Measurements from ENCODE around the gene CACNA2D3.
A peak's percentile ranks its signal among the peaks of the same experiment; 100 is the strongest.
"Not testable (repeated sequence)": the region's sequence is repeated elsewhere in the genome, so short reads cannot be mapped to it uniquely, and the experiment has no call there.

The CACNA2D3 gene

GRCh38 chr3:55105647-55106046 is 983.3 kb downstream of the CACNA2D3 start:
- DNase-seq (ENCODE audit: low read depth) = no peak
- H3K4me3 ChIP-seq (ENCODE audit: control insufficient read depth, low read depth, low read length) = no peak overlapping the region
- no peak for TF ChIP-seq CTCF (IDR thresholded peaks at IDR 0.05; ENCODE audit: control insufficient read depth, insufficient read depth, low read depth, low read length, missing control alignments)

DNA sequence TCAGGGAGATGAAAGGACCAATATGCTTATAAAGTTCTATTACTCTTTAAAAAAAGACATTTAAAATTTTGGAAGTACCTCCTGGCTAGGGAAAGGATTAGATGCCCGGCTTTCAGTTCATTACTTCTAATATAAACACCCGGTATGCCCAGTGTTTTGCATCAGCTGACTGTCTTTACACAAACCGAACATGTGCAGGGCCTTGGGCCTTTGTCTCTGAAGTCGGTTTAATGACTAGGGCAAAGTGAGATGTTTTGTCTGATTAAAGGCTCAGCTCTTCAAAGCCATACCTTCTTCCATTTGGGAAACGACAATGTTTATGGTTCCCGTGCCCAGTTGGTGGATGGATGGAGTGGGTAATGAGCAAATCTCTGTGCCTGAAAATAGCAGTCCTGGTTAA is 984.8 kb downstream of the CACNA2D3 start:
- no peak for DNase-seq (ENCODE audit: low read depth)
- TF ChIP-seq CTCF (IDR thresholded peaks at IDR 0.05; ENCODE audit: control insufficient read depth, insufficient read depth, low read depth, low read length, missing control alignments) = no peak

GRCh38 chr3:55111906-55112305 is 989.6 kb downstream of the CACNA2D3 start:
- DNase-seq (ENCODE audit: low read depth) = peak; percentile 11
- not testable (repeated sequence) for H3K4me3 ChIP-seq (ENCODE audit: control insufficient read depth, low read depth, low read length)

More for the DNA sequence above, 984.8 kb downstream of the CACNA2D3 start:
- no peak overlapping the region for H3K4me3 ChIP-seq (ENCODE audit: control insufficient read depth, low read depth, low read length)

- no peak for DNase-seq (ENCODE audit: low read depth)
- no peak overlapping the region for H3K4me3 ChIP-seq (ENCODE audit: control insufficient read depth, low read depth, low read length)
- no peak for TF ChIP-seq CTCF (IDR thresholded peaks at IDR 0.05; ENCODE audit: control insufficient read depth, insufficient read depth, low read depth, low read length, missing control alignments)
These were observed 996.1 kb downstream of the CACNA2D3 start for GRCh38 chr3:55118451-55118850.

- DNase-seq (ENCODE audit: low read depth) = no peak
- H3K4me3 ChIP-seq (ENCODE audit: control insufficient read depth, low read depth, low read length) = no peak overlapping the region
- TF ChIP-seq CTCF (IDR thresholded peaks at IDR 0.05; ENCODE audit: control insufficient read depth, insufficient read depth, low read depth, low read length, missing control alignments) = no peak
These were observed 996.9 kb downstream of the CACNA2D3 start for GRCh38 chr3:55119268-55119667.

DNA sequence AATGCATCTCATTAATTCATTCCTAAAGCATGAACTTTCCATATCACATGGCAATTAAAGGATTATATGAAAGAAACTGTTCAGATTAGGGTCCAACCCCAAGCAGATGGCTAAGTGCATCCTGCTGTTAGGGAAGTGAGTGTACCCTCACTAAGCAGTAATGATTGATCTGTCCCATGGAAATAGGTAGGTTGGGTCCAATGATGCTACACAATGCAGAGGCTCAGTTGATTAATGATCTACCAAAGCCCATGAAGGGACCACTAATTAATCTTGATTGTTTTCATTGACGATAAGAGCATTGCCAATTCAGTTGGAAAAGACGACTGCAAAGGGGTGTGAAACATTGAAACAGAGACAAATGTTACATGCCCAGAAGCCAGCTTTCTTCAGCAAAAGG is 1000.0 kb downstream of the CACNA2D3 start:
- TF ChIP-seq CTCF (IDR thresholded peaks at IDR 0.05; ENCODE audit: control insufficient read depth, insufficient read depth, low read depth, low read length, missing control alignments) = no peak
- DNase-seq (ENCODE audit: low read depth) = no peak
- H3K4me3 ChIP-seq (ENCODE audit: control insufficient read depth, low read depth, low read length) = no peak overlapping the region

Data from AG09309 (cell line).